Endothelial cell of umbilical vein (primary cell): ENCODE data around the gene MCF2L. TPM values are rescaled to one million over a fixed set of nuclear protein-coding genes. Genes with fewer than 3 reads are reported as not detected.

ENCODE experiments used
- BruUV-seq: library from RNA; stranded (reverse); fragments of 400-500 nt; replicated peaks from 2 replicates; lab custom pipeline; 2021; lab: Mats Ljungman, UMichigan
- CTCF ChIA-PET: fragments of 300-600, 350-600 bp; sonication (Branson Sonifier 250); formaldehyde crosslinking; loops from one replicate; lab custom pipeline; 2021; ENCODE audit warnings: antibody characterized with exemption, inconsistent platforms; lab: Charles Lee
- POLR2A ChIA-PET: fragments of 300-600, 350-600 bp; sonication (Branson Sonifier 250); formaldehyde crosslinking; loops from one replicate; lab custom pipeline; 2021; ENCODE audit warnings: antibody characterized with exemption, inconsistent platforms; lab: Charles Lee
- DNase-seq: peaks from one replicate; pipeline ENCODE4 v3.0.0-alpha.2; 2011; ENCODE audit warnings: low read depth, low spot score
- FAIRE-seq: peaks from 2 replicates; lab custom pipeline; 2011; peaks lifted over from hg19 to GRCh38; lab: Jason Lieb, UNC
- H2AFZ ChIP-seq: 2 replicates; pipeline ENCODE4 v1.6.0; 2012; ENCODE audit warnings: low read depth, low read length, control low read depth, inconsistent platforms
- H3K27ac ChIP-seq: 2 replicates; pipeline ENCODE4 v1.5.1; 2011; ENCODE audit warnings: low read depth, mild to moderate bottlenecking, control low read depth, low read length, moderate library complexity; ENCODE audit not compliant: insufficient read depth
- H3K27me3 ChIP-seq, 2 experiments: 2 replicates each; pipeline versions ENCODE4 v1.6.0 to v1.6.1; 2011; ENCODE audit warnings: low read length in 2 of 2, mixed read lengths in 1 of 2; ENCODE audit not compliant: control insufficient read depth in 2 of 2, insufficient read depth in 2 of 2
- H3K36me3 ChIP-seq, 2 experiments: 2 replicates in 1 of 2; 3 replicates in 1 of 2; pipeline ENCODE4 v1.5.1; 2011; ENCODE audit warnings: low read length in 2 of 2, mild to moderate bottlenecking in 1 of 2, moderate library complexity in 1 of 2; ENCODE audit not compliant: control insufficient read depth in 2 of 2, insufficient read depth in 2 of 2; ENCODE audit errors: extremely low read depth in 1 of 2
- H3K4me1 ChIP-seq: 3 replicates; pipeline ENCODE4 v1.5.1; 2011; ENCODE audit warnings: mild to moderate bottlenecking, low read length; ENCODE audit not compliant: control insufficient read depth, insufficient read depth; ENCODE audit errors: extremely low read depth
- H3K4me2 ChIP-seq: 2 replicates; pipeline ENCODE4 v1.6.1; 2011; ENCODE audit warnings: low read length, control low read depth, mixed read lengths; ENCODE audit not compliant: insufficient read depth
- H3K4me3 ChIP-seq, 3 experiments: fragments of 200-600 bp in 1 of 3; sonication (generic), shearing (Covaris generic) in 1 of 3; replicated peaks in 1 of 3; 2 replicates each; pipeline ENCODE4 v1.5.1; 2011 to 2016; ENCODE audit warnings: control low read depth in 3 of 3, low read length in 3 of 3, mild to moderate bottlenecking in 2 of 3, inconsistent platforms in 1 of 3, low read depth in 1 of 3, moderate library complexity in 1 of 3; ENCODE audit not compliant: insufficient read depth in 1 of 3
- H3K79me2 ChIP-seq: 2 replicates; pipeline ENCODE4 v1.6.0; 2012; ENCODE audit warnings: low read length, inconsistent platforms; ENCODE audit not compliant: control insufficient read depth, insufficient read depth
- H3K9ac ChIP-seq: replicated peaks from 2 replicates; pipeline ENCODE3; 2011; ENCODE audit warnings: low read length, control low read depth; ENCODE audit not compliant: insufficient read depth; ENCODE audit errors: extremely low read depth
- H3K9me1 ChIP-seq: replicated peaks from 3 replicates; pipeline ENCODE4 v1.6.0; 2011; ENCODE audit warnings: mild to moderate bottlenecking, low read length; ENCODE audit not compliant: control insufficient read depth, insufficient read depth; ENCODE audit errors: extremely low read depth
- H3K9me3 ChIP-seq: replicated peaks from 2 replicates; pipeline ENCODE4 v1.5.1; 2012; ENCODE audit warnings: low read length, inconsistent platforms; ENCODE audit not compliant: control insufficient read depth, insufficient read depth
- H4K20me1 ChIP-seq: replicated peaks from 2 replicates; pipeline ENCODE3; 2011; ENCODE audit warnings: mild to moderate bottlenecking, low read length; ENCODE audit not compliant: control insufficient read depth, insufficient read depth; ENCODE audit errors: extremely low read depth
- CTCF ChIP-seq, 2 donors: IDR thresholded peaks; 1 replicate in 1 of 2; 2 replicates in 1 of 2; pipeline ENCODE4 v1.5.1; 2011; ENCODE audit warnings: low read length in 2 of 2, mild to moderate bottlenecking in 2 of 2, moderate library complexity in 2 of 2, control low read depth in 1 of 2, inconsistent platforms in 1 of 2, low read depth in 1 of 2; ENCODE audit not compliant: insufficient read depth in 1 of 2; ENCODE audit errors: extremely low read depth in 1 of 2
- EZH2 ChIP-seq: IDR thresholded peaks from 2 replicates; pipeline ENCODE4 v1.6.1; 2012; ENCODE audit warnings: borderline replicate concordance, low read depth, mild to moderate bottlenecking, moderate library complexity, low read length, inconsistent platforms; ENCODE audit not compliant: severe bottlenecking
- FOS ChIP-seq: IDR thresholded peaks from 2 replicates; pipeline ENCODE4 v1.6.1; 2011; ENCODE audit warnings: mild to moderate bottlenecking, low read length, moderate library complexity, borderline replicate concordance; ENCODE audit not compliant: insufficient read depth
- GATA2 ChIP-seq: IDR thresholded peaks from 2 replicates; pipeline ENCODE4 v1.7.0; 2011; ENCODE audit warnings: low read depth, mild to moderate bottlenecking, moderate library complexity, mixed read lengths, low read length; ENCODE audit not compliant: insufficient read length, insufficient read depth
- JUN ChIP-seq: IDR thresholded peaks from 2 replicates; pipeline ENCODE4 v1.6.1; 2011; ENCODE audit warnings: borderline replicate concordance, low read depth; ENCODE audit not compliant: insufficient read length, insufficient read depth
- MAX ChIP-seq: IDR thresholded peaks from 2 replicates; pipeline ENCODE4 v1.6.1; 2011; ENCODE audit not compliant: insufficient read depth, insufficient read length
- MYC ChIP-seq: IDR thresholded peaks from one replicate; pipeline ENCODE4 v1.6.1; 2011; ENCODE audit warnings: mild to moderate bottlenecking, low read depth, low read length
- POLR2A ChIP-seq: IDR thresholded peaks from 2 replicates; pipeline ENCODE4 v1.6.1; 2012; ENCODE audit warnings: low read depth, mild to moderate bottlenecking, control low read depth, low read length
- POLR2AphosphoS5 ChIP-seq: IDR thresholded peaks from 2 replicates; pipeline ENCODE4 v1.6.1; 2012; ENCODE audit warnings: low read depth, mild to moderate bottlenecking, control low read depth, low read length, moderate library complexity; ENCODE audit not compliant: insufficient read depth
- dilution Hi-C: fragments of 300-500 bp; cut with MboI; formaldehyde crosslinking; loops from one replicate; pipeline ENCODE4 v1.15.0; 2019; ENCODE audit warnings: low sequenced_read_pairs; ENCODE audit not compliant: extremely low pct_ligation_motif_present
- intact Hi-C: fragments of 100-400 bp; cut with micrococcal nuclease; formaldehyde crosslinking; loops from one replicate; pipeline ENCODE4 v1.10.0; 2022
- polyA plus RNA-seq, 4 experiments: library from polyadenylated mRNA; depleted of rRNA in 3 of 4; stranded (reverse) in 3 of 4; unstranded in 1 of 4; fragments of >200 nt; gene quantifications; 2 replicates each; pipeline versions ENCODE4 v1.2.1 to v1.2.3, GENCODE V29; 2011 to 2012; ENCODE audit warnings: missing spikeins in 1 of 4
- total RNA-seq: library from RNA; stranded (reverse); gene quantifications from 2 replicates; pipeline ENCODE4 v1.2.3, GENCODE V29; 2021

MCF2L gene
- total and polyA plus RNA-seq, 2 donors (not counting 3 experiments of a cell fraction or from before 2014, with no cell fraction given): 0.33 to 0.58 TPM

- ChIA-PET CTCF (no interaction called here), POLR2A (no interaction called here)
- no peaks in the 10 kb centered on the region for H3K79me2 ChIP-seq
- H2AFZ ChIP-seq: no peak overlapping the region
- H3K9ac ChIP-seq: no peak overlapping the region
- no peaks in the 10 kb centered on the region for H4K20me1 ChIP-seq
- H3K27me3 ChIP-seq: no peaks in the 10 kb centered on the region
- no peaks in the 10 kb centered on the region for H3K36me3 ChIP-seq
- dilution Hi-C loops (no loop called here), intact Hi-C loops (no loop called here)
- FAIRE-seq (no peak), DNase-seq (no peak)
- no TSS peak for BruUV-seq
- no peaks in the 10 kb centered on the region for H3K9me3 ChIP-seq
- H3K4me1 ChIP-seq: no peaks in the 10 kb centered on the region
- no peak overlapping the region for H3K27ac ChIP-seq
- no peak overlapping the region for H3K4me2 ChIP-seq
- H3K9me1 ChIP-seq: no peaks in the 10 kb centered on the region
- no peak overlapping the region for H3K4me3 ChIP-seq
- TF ChIP-seq MYC (no peak), JUN (no peak), POLR2A (no peak), MAX (no peak), POLR2AphosphoS5 (no peak), GATA2 (no peak), CTCF (IDR thresholded peaks at IDR 0.05; ENCODE audit: extremely low read depth in 1 of 2, insufficient read depth in 1 of 2, low read depth in 1 of 2, low read length in 2 of 2) (no peak), EZH2 (no peak), FOS (no peak)
Observed at GRCh38 chr13:113083022-113083373, 114.0 kb downstream of the MCF2L start.
